Measurements from ENCODE around the gene ATP6V1A.
A peak's percentile ranks its signal among the peaks of the same experiment; 100 is the strongest.
"Not testable (repeated sequence)": the region's sequence is repeated elsewhere in the genome, so short reads cannot be mapped to it uniquely, and the experiment has no call there.

The ATP6V1A gene

DNA sequence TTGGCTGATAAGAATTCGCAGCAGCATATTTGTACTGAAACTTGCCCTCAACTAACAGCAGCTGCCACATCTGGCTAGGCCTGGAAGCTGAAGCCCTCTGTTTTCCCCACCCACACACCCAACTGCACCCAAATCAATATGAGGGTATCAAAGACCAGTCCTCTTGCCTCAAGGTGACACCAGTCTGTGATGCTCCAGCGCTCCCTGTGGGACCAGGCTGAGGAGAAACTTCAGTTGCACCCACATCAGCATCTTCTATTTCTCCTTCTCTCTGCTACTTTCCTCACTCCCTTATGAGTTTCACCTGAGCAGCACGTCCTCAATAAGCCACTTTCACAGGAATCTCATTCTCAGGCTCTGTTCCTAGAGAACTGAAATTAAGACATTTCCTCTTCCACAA lies 73.0 kb downstream of the ATP6V1A start:
- no peak for DNase-seq

DNA sequence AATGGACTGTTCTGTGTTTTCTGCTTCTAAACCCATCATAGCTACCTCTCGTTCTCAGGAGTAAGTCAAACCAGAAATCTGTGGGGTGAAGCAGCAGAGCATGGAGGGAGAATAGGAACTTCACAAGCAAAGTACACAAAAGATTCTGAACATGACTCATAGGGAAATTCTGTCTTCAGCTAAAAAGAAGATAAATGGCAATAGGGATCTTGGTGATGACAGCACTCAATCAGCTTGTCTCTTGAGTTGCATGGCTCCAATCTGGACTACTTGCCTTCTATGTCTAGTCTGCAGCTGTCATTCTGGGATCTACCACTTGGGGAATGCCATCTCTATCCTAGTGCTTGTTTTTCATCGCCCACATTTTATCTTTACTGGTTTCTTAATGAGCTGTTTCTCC lies 78.3 kb downstream of the ATP6V1A start:
- DNase-seq, result no peak

DNA sequence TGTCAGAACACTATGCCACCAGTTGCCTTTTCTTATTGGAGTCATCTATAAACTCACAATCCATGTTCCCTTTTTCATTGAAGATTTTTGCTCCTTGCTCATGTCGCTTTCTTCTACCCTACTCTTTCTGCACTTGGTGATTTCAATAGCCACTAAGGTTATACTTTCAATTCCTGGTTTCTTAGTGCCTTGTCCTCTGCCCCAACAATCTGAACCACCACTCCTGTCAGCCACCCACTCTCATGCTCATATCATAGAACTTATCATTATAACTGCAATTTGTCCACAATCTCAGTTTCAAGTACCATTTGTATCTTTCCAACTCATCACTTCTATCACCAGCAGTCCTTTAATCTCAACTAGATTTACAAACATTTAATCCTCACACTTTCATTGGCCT lies 81.8 kb downstream of the ATP6V1A start:
- DNase-seq, result no peak

DNA sequence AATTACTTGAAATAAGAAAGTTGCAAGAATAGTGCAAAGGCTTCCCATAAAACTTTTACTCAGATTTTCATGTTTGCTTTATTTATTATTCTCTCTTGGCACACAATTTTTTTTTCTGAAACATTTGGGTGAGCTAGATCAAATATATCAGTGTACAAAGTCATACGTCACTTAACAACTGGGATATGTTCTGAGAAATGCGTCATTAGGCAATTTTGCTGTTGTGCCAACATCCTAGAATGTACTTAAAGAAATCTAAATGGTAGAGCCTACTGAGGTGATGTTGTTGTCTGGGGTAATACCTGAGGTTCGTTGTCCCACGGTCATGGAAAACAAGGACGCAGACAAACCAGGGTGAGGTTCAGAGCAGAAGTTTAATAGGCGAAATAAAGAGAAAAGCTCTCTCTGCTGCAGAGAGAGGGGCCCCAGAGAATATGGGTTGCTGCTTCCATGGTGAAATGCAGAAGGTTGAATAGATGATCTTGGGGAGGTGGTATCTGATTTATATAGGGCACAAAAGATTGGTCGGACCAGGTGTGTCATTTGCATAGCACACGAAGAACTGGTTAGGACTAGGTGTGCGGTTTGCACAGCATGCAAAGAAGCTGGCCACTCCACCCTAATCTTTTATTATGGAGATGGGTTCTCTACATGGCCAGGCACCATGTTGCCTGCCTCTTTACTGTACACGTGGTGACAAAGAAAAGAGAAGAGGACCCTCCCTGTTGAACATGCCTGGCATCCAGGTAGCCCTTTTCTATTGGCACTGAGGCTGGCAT lies 82.9 kb downstream of the ATP6V1A start:
- no peak for DNase-seq

- no peak for DNase-seq
Measured at GRCh38 chr3:113831103-113831355, 84.2 kb downstream of the ATP6V1A start.

DNA sequence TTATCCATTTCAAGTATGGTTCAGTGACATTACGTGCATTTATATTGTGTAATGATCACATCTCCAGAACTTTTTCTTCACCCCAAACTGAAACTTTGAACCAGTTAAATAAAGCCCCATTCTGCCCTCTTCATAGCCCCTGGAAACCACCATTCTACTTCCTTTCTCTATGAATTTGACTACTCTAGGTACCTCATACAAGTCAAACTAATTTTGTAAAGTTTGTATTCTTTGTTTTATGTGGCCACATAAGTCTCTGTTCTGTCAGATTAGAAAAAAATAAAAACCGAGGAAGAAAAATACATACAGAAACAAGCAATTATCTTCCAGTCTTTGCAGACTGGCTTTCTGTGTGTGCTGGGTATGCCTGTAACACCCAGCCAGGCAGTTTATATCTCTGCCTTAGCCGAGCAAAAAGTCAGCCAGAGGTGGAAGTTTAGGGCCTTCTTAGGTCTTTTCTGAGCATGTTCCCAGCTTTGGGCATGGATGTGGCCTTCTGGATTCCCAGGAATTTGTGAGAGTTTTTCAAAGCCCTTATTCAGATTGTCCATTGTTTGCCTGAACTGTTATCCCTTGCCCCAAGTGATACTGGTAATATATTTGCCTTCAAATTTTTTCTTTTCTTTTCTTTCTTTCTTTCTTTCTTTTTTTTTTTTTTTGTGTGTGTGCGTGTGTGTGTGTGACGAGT lies 85.8 kb downstream of the ATP6V1A start:
- DNase-seq, result no peak

DNA sequence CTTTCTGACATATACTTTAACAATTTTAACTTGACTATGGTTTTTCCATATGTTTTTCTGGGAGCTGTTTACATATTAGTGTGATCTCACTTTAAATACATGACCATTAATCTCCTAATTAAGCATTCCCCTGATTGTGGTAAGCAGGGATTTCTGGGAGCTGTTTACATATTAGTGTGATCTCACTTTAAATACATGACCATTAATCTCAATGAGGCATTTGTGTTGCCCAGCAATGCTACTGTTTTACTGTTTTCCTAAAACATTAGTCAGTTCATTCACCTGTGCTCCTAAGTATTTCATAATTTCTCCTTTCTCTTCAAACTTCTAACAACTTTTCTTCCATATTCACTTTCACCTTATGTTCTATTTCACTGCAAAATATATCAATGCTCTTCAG lies 88.1 kb downstream of the ATP6V1A start:
- no peak for DNase-seq

DNA sequence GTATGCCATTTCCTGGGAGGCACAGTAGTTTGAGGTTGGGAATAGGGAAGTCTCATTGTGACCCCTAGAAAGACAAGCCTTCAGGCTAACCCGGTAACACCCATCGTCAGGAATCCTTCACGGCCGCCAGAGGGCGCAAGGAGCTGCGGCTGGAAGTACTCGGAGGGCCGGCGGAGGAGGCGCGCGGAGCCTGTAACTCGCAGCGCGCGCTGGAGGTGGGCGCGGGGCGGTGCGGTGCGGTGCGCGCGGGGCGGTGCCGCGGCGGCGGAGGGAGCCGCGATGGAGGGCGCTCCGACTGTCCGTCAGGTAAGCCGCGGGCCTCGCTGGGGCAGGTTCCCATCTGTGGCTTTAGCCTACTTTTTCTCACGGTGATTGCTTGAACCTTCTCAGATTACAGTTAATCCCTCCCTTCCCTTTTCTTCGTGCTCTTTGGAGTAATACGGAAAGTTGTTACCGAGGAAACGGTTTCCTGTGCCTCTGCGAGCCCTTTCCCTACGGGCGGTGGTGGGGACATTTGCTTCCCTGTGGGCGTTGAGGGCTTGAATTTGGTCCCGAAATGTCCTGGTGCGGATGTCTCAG lies 91.9 kb downstream of the ATP6V1A start, which contains the start of gene GRAMD1C:
Gene GRAMD1C (plus strand): TSS at position 158 of the 579 bp plus-strand sequence. CDS start 122 bp downstream, at position 280.
- DNase-seq, result peak in 57 of 58 donors; percentile 2 to 92 (median 66)

GRCh38 chr3:113839551-113839950 lies 92.7 kb downstream of the ATP6V1A start:
- no peak for DNase-seq

- peak in 2 of 58 donors; percentile 1 to 37 for DNase-seq
Measured at GRCh38 chr3:113844622-113845222, 97.9 kb downstream of the ATP6V1A start.

DNA sequence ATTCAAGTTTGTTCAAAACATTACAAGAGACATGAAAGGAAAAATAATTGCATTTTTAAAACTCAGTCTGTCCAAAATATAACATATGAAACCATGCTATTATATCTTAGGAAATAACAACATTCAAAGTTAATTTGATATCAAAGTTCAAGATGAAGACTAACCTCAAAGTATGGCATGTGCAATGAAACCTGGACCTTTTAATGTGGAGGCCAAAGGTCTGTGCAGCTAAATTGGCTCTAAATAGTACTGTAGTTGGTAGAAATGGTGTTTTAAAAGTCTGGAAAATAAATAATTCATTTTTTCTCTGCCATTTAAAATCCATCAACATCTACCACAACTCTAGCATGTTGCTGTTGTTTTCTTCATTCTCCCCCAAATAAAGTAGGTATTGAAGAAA lies 100.4 kb downstream of the ATP6V1A start:
- DNase-seq, result no peak

DNA sequence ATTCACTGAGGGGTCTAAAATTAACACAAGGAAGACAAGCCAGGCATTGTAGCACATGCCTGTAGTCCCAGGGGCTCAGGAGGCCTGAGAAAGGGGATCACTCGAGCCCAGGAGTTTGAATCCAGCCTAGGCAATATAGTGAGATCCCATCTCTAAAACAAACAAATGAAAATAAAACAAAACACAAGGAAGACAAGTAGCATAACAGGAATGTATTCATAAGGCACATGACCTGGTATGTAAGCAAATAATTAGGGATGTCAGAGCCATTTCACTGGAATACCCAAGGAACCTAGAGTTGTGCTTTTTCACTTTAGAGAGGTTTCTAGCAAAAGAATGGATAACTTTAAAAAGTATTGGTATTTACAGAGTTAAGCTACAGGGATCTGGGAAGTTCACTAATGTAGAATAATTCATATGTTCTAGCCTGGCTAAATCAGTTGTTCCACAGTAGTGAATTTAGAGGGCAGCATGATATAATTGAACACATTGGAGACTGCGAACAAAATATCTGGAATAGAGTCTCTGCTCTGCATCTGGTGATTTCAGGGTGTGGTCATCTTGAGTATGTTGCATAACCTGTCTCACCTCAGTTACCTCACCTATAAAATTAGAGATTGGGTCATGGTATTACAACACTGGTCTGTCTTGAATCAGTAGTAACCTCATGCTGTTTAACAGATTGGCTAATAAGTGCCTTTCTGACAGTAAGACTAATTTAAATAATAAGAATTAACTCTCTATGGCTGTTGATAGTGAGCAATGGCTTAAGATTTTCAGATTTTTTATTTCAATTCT lies 101.0 kb downstream of the ATP6V1A start:
- DNase-seq, result no peak

DNA sequence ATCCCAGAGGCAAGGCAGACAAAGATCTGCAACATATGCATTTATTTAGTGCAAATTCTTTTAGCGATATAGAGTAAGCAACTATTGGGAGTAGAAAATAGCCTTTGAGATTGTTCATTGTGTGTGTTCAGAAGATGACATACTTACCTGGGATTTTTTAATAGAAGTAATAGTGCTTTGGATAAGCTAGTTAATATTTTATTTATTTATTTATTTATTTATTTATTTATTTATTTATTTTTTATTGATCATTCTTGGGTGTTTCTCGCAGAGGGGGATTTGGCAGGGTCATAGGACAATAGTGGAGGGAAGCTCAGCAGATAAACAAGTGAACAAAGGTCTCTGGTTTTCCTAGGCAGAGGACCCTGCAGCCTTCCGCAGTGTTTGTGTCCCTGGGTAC lies 102.2 kb downstream of the ATP6V1A start:
- DNase-seq, result not testable (repeated sequence)

DNA sequence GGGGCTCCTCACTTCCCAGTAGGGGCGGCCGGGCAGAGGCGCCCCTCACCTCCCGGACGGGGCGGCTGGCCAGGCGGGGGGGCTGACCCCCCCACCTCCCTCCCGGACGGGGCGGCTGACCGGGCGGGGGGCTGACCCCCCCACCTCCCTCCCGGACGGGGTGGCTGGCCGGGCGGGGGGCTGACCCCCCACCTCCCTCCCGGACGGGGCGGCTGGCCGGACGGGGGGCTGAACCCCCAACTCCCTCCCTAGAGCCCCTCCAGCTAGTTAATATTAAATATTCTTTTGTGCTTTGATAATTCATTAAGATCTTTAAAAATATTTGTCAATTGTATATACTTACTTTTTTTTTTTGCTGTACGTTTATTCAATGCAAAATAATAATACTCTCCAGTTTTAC lies 103.0 kb downstream of the ATP6V1A start:
- not testable (repeated sequence) for DNase-seq

DNA sequence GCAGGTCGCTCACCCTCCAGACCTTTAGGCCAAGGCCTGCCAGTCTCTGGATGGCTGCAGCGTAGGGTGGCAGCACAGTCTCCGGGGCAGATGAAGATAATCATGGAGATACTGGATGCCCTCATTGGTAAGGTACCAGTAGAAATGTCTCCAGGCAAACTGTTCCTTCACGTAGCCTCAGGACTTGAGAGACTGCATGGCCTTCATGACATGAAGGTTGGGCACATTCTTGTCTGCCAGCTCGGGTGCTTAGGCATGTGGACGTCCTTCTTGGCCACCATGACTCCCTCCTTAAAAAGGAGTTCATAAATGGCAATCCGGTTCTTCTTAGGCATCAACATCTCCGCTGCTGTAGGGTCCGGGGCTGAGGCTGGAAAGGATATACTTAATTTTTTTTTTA lies 103.6 kb downstream of the ATP6V1A start:
- not testable (repeated sequence) for DNase-seq

- DNase-seq, result no peak
Measured at GRCh38 chr3:113852506-113852905, 105.7 kb downstream of the ATP6V1A start.

Measured in anterior cingulate cortex (tissue), 58 donors.